Measurements from ENCODE around the gene TRMT44. TPM values are rescaled to one million over a fixed set of nuclear protein-coding genes. Genes with fewer than 3 reads are reported as not detected.

TRMT44 gene
- total and polyA plus RNA-seq, 2 of the 13 experiments (the other 11 are each of a cell fraction or from before 2014, with no cell fraction given) = 5.8 to 8.6 TPM

DNA sequence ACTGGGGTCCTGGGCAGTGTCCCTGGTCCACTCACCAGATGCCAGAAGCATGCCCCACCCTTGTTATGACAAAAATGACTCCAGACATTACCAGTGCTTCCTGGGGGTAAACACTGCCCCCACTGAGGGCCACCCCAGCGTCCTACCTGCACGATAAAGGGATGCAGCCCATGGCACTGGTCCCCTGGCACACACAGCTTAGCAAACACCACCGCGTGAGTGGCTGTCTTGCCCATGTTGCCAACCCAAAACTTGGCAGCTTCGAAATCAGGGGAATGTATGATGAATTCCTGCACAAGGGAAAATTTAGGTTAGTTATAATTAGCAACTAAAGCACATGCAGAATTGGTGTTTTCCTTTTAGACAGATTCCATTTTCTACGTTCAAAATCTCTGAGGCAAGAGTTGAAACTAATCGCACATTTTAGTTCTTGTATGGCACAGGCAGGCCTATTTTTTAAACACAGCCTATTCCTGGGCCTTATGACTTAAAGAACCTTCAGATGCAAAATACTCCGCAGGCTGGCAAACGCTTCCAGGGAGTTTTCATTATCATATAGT lies 30.4 kb upstream of the TRMT44 start (continued):
- TF ChIP-seq, protein P1, sequence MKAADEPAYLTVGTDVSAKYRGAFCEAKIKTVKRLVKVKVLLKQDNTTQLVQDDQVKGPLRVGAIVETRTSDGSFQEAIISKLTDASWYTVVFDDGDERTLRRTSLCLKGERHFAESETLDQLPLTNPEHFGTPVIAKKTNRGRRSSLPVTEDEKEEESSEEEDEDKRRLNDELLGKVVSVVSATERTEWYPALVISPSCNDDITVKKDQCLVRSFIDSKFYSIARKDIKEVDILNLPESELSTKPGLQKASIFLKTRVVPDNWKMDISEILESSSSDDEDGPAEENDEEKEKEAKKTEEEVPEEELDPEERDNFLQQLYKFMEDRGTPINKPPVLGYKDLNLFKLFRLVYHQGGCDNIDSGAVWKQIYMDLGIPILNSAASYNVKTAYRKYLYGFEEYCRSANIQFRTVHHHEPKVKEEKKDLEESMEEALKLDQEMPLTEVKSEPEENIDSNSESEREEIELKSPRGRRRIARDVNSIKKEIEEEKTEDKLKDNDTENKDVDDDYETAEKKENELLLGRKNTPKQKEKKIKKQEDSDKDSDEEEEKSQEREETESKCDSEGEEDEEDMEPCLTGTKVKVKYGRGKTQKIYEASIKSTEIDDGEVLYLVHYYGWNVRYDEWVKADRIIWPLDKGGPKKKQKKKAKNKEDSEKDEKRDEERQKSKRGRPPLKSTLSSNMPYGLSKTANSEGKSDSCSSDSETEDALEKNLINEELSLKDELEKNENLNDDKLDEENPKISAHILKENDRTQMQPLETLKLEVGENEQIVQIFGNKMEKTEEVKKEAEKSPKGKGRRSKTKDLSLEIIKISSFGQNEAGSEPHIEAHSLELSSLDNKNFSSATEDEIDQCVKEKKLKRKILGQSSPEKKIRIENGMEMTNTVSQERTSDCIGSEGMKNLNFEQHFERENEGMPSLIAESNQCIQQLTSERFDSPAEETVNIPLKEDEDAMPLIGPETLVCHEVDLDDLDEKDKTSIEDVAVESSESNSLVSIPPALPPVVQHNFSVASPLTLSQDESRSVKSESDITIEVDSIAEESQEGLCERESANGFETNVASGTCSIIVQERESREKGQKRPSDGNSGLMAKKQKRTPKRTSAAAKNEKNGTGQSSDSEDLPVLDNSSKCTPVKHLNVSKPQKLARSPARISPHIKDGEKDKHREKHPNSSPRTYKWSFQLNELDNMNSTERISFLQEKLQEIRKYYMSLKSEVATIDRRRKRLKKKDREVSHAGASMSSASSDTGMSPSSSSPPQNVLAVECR (CRISPR knock-in tag; IDR thresholded peaks at IDR 0.05; ENCODE audit: borderline replicate concordance) = no peak
- TF ChIP-seq RFXANK (CRISPR knock-in tag; IDR thresholded peaks at IDR 0.05) = no peak
- TF ChIP-seq MBNL3 (CRISPR knock-in tag; conservative IDR thresholded peaks at IDR 0.05) = no peak

DNA sequence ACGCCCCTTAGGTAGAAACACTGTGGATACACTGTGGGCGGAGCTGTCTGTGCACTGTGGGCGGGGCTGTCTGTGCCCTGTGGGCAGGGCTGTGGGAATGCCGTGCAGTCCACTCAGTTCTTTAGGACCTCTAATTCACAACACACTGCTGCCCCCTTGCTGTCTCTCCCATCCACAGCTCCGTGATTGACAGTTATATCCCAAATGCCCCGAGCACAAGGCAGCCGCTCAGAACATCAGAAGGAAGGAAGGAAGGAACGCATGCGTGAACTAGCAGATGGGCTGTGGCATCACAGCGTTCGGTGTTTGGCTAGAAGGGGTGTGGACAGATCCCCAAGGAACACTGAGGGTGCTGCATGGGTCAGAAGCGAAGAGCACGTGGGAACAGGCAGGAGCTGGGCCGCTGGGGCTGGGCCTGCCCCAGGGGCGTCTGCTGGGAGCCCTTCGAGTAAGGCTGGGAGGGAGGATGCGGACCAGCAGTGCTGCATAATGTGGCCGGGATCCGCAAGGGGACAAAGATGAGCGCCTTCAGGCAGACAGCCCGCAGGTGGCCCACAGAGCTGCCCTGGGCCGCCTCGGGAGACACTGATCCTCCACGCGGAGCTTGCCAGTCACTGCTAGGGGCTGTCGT lies 29.8 kb upstream of the TRMT44 start:
- H3K36me3 ChIP-seq (replicated peaks in 1 of 2; ENCODE audit: control insufficient read depth in 1 of 2, insufficient read depth in 2 of 2, low read length in 2 of 2) = peaks cover 8 to 19% of the 10 kb centered on the region in 2 experiments; a peak in 4 of 5 replicates
- H3K9me3 ChIP-seq (ENCODE audit: low read length) = no peaks in the 10 kb centered on the region
- DNase-seq (ENCODE audit: low spot score) (peak; percentile 80), FAIRE-seq (peak; percentile 84), ATAC-seq (peak; percentile 95)
- no peaks in the 10 kb centered on the region for H3K79me2 ChIP-seq (ENCODE audit: insufficient read depth, low read length)
- no peak overlapping the region for H3K27ac ChIP-seq (ENCODE audit: extremely low read length, insufficient read depth, low read length)
- H3K4me1 ChIP-seq (ENCODE audit: insufficient read depth, low read length) = no peaks in the 10 kb centered on the region
- no peaks in the 10 kb centered on the region for H3K27me3 ChIP-seq (ENCODE audit: control insufficient read depth in 1 of 2, insufficient read depth in 2 of 2, low read length in 2 of 2)
- H3K4me3 ChIP-seq (replicated peaks in 1 of 3; ENCODE audit: insufficient read depth in 1 of 3, low read depth in 2 of 3, low read length in 3 of 3) = no peak overlapping the region
- POLR2A ChIA-PET = interaction anchor here (1.0 to 1.5 kb wide), 2 partner anchors 12 to 169 kb away, joined by 3 read pairs; no protein-coding TSS in a partner anchor
- no peaks in the 10 kb centered on the region; the same call in 1 of the 2 replicates for H4K20me1 ChIP-seq (ENCODE audit: insufficient read depth, low read length)
- no TSS peak for BruUV-seq (replicated peaks)
- CTCF ChIA-PET (ENCODE audit: low intra/inter-chr PET ratio, low total read pairs) = interaction anchor here (1.4 kb wide), 1 partner anchor 169 kb away, joined by 8 read pairs; no protein-coding TSS in a partner anchor
- H2AFZ ChIP-seq (ENCODE audit: low read length) = no peak overlapping the region
- in situ Hi-C loops (cut with HindIII; ENCODE audit: extremely low pct_ligation_motif_present, low pct_unique_long_range_greater_than_20kb) (no loop called here), intact Hi-C loops (cut with micrococcal nuclease; ENCODE audit: unreplicated experiment) (no loop called here)
- H3K9ac ChIP-seq (ENCODE audit: insufficient read depth, low read depth, low read length) = no peak overlapping the region
- H3K4me2 ChIP-seq (ENCODE audit: low read depth, low read length) = no peak overlapping the region
- WGBS (ENCODE audit: low lambda C conversion rate) = 79% methylated on average over 22 of the region's 26 CpGs
- TF ChIP-seq, protein P2, sequence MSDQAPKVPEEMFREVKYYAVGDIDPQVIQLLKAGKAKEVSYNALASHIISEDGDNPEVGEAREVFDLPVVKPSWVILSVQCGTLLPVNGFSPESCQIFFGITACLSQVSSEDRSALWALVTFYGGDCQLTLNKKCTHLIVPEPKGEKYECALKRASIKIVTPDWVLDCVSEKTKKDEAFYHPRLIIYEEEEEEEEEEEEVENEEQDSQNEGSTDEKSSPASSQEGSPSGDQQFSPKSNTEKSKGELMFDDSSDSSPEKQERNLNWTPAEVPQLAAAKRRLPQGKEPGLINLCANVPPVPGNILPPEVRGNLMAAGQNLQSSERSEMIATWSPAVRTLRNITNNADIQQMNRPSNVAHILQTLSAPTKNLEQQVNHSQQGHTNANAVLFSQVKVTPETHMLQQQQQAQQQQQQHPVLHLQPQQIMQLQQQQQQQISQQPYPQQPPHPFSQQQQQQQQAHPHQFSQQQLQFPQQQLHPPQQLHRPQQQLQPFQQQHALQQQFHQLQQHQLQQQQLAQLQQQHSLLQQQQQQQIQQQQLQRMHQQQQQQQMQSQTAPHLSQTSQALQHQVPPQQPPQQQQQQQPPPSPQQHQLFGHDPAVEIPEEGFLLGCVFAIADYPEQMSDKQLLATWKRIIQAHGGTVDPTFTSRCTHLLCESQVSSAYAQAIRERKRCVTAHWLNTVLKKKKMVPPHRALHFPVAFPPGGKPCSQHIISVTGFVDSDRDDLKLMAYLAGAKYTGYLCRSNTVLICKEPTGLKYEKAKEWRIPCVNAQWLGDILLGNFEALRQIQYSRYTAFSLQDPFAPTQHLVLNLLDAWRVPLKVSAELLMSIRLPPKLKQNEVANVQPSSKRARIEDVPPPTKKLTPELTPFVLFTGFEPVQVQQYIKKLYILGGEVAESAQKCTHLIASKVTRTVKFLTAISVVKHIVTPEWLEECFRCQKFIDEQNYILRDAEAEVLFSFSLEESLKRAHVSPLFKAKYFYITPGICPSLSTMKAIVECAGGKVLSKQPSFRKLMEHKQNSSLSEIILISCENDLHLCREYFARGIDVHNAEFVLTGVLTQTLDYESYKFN (CRISPR knock-in tag; conservative IDR thresholded peaks at IDR 0.05) = no peak
- TF ChIP-seq, protein P3, sequence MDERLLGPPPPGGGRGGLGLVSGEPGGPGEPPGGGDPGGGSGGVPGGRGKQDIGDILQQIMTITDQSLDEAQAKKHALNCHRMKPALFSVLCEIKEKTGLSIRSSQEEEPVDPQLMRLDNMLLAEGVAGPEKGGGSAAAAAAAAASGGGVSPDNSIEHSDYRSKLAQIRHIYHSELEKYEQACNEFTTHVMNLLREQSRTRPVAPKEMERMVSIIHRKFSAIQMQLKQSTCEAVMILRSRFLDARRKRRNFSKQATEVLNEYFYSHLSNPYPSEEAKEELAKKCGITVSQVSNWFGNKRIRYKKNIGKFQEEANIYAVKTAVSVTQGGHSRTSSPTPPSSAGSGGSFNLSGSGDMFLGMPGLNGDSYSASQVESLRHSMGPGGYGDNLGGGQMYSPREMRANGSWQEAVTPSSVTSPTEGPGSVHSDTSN (CRISPR knock-in tag; IDR thresholded peaks at IDR 0.05) = peak; percentile 57; the same call in 1 of the 2 replicates
- no peak for TF ChIP-seq SP1 (IDR thresholded peaks at IDR 0.05)
- TF ChIP-seq SP1 (CRISPR knock-in tag; IDR thresholded peaks at IDR 0.05) = 0 out of 2 replicates have a peak, but pooled peaks have one; percentile 24
- peak; percentile 39; the same call in 1 of the 2 replicates for TF ChIP-seq SMC3 (IDR thresholded peaks at IDR 0.05; ENCODE audit: low read length)
- no peak for TF ChIP-seq MAFG (CRISPR knock-in tag; IDR thresholded peaks at IDR 0.05)
- TF ChIP-seq SYNCRIP (IDR thresholded peaks at IDR 0.05; ENCODE audit: insufficient read depth, low read depth, low read length) = no peak
- peak; percentile 74 for TF ChIP-seq STAG1 (CRISPR knock-in tag; IDR thresholded peaks at IDR 0.05)
